ENCODE results near the gene OR2AG1.

OR2AG1 gene, protein sequence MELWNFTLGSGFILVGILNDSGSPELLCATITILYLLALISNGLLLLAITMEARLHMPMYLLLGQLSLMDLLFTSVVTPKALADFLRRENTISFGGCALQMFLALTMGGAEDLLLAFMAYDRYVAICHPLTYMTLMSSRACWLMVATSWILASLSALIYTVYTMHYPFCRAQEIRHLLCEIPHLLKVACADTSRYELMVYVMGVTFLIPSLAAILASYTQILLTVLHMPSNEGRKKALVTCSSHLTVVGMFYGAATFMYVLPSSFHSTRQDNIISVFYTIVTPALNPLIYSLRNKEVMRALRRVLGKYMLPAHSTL

DNA sequence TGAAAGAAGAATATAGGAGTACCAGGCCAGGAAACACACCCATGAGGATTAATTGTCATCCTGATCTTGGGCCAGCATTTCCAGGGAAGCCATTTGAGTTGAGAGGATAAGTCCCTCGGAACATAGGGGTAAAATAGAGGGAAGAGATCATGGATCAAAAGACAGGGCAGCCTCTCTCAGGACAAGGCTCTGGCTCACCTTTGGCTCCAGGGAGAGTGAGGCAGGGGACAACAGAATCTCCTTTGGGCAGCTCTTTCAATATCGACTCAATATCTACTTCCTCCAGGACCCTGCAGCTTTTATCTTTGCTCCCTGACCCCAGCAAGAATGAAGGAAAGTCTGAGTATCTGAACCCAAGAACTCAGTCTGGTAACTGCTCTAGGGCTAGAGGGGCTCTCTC lies at the start of gene OR2AG1:
OR2AG1 (plus strand) TSS at position 301 of the 400 bp plus-strand sequence. CDS start 2,018 bp downstream, outside the sequence.
- DNase-seq = no peak

GRCh38 chr11:6733326-6734275 lies 49.2 kb upstream of the OR2AG1 start:
- no peak for DNase-seq

DNA sequence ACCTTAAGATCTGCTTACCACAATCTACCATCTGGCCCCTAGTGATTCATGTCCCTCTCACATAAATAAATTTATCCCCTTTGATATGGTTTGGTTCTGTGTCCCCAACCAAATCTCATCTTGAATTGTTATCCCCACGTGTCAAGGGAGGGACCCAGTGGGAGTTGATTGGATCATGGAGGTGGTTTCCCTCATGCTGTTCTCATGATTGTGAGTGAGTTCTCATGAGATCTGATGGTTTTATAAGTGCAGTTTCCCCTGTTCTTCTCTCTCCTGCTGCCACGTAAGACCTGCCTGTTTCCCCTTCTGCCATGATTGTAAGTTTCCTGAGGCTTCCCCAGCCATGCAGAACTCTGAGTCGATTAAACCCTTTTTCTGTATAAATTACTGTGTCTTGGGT lies 48.2 kb upstream of the OR2AG1 start:
- no peak for DNase-seq

GRCh38 chr11:6735306-6735705 lies 47.5 kb upstream of the OR2AG1 start:
- DNase-seq = no peak

DNA sequence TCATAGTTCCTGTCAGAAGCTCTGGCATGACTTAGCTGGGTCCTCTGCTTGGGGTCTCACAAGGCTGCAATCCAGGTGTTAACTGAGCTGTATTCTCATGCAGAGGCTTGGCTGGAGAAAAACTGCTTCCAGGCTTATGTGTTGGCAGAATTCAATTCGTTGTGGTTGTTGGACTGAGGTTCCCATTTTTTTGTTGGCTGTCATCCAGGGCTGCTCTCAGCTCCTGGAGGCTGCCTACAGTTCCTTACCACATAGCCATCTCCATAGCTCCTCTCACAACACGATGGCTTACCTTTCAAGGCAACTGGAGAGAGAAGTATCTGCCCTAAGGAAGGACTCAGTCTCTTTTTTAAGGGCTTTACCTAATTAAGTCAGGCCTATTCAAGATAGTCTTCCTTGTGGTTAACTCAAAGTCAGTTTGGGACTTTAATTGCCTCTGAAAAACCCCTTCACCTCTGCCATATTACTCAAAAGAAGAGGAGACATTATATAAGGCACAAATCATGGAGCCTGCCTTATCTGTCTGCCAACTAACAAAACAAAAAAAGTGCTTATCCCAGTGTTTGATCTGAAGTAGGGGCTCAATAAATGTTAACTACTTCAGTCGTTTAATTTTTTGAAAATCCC lies 46.2 kb upstream of the OR2AG1 start:
- DNase-seq = no peak

GRCh38 chr11:6737872-6738466 lies 44.9 kb upstream of the OR2AG1 start:
- peak; percentile 50 for DNase-seq

DNA sequence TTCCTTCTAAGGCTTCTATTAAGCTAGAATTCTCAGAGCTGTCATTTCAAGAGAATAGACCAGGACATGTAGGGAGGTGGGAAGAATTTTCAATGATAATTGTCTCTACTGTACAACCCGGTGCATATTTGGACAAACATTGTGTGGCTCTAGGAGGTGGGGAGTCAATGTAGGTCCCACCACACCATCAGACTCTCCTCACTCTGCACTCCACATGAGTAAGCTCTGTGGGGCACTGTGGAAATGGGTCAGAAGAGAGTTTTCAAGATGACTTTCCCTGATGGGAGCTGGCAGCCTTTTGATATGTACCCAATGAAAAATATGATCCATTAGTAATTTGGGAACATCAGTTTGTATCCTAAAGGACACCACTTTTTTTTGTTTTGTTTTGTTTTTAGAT lies 44.2 kb upstream of the OR2AG1 start:
- no peak for DNase-seq

DNA sequence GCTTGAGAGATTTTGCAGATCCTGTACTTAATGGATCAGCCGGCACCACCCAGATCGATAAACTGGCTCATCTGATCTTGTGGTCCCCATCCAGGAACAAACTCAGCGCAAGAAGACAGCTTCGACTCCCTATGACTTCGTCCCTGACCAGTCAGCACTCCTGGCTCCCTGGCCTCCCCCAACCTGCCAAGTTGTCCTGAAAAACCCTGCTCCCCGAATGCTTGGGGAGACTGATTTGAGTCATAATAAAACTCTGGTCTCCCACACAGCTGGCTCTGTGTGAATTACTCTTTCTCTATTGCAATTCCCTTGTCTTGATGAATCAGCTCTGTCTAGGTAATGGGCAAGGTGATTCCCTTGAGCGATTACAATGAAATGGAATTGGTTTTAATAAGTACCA lies 40.6 kb upstream of the OR2AG1 start:
- no peak for DNase-seq

DNA sequence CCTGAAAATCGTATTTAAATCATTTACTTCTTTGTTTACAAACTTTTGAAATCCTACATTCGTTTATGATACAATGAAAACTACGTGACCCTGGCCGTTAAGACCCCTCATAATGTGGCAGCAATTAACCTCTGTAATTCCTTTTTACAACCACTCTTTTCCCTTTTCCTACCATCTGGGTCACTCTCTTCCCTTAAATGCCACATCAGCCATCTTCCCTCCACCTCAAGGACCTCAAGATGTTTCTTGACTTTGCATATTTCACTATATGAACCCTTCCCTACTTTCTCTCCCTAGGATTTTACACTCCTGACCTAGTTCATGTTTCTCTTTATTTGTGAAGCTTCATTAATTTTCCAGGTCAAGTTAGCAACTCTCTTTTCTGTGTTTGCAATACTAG lies 37.8 kb upstream of the OR2AG1 start:
- no peak for DNase-seq

DNA sequence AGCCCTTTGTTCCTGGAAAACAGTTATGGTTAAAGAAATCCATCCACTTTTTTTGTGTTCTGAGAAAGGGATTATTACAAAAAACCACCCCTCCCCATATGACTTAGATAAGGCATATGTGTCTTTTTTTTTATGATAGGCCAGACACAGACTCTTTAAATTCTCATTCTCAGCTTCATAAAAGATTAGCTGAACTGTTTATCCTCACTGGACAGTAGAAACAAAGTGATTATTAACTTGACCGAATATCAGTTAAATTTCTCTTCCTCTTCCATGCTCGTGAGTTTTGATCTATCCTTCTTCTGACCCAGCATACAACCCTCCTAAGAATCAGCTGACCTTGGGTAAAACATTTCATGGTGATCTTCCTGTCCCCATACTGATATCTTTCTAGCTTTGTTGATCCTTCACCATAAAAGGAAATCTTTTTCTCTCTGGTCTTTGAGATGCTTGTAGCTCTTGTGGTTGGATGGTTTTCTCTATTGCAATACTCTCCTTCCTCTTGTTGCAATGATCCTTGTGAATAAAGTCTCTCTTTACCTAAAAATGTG lies 37.3 kb upstream of the OR2AG1 start:
- DNase-seq = no peak

DNA sequence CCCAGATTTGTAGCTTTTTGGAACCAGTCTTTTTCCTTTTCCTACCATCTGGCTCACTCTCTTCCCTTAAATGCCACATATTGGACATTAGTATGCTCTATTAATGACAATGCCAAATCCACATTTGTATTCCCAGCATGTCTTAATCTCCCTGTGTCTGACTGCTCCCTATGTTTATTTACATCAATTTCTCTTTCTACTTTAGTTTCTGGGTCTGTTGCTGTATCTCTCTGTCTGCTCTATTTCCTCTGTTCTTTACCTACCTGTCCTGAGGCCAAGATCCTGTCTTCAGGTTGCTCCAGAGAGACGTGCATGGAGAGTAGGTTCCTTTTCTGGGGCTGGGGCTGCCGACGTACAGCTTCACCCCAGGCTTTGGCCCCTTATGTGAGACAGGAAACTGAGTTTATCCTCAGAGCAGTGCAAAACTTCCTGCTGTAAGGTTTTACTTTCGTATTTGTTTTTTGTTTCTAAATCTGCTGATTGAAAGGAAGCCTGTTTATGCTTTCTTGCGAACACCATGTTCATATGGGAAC lies 36.7 kb upstream of the OR2AG1 start:
- peak; percentile 27 for DNase-seq

GRCh38 chr11:6746626-6747025 lies 36.2 kb upstream of the OR2AG1 start:
- no peak for DNase-seq

- DNase-seq = no peak
Measured at GRCh38 chr11:6747097-6747668, 35.6 kb upstream of the OR2AG1 start.

DNA sequence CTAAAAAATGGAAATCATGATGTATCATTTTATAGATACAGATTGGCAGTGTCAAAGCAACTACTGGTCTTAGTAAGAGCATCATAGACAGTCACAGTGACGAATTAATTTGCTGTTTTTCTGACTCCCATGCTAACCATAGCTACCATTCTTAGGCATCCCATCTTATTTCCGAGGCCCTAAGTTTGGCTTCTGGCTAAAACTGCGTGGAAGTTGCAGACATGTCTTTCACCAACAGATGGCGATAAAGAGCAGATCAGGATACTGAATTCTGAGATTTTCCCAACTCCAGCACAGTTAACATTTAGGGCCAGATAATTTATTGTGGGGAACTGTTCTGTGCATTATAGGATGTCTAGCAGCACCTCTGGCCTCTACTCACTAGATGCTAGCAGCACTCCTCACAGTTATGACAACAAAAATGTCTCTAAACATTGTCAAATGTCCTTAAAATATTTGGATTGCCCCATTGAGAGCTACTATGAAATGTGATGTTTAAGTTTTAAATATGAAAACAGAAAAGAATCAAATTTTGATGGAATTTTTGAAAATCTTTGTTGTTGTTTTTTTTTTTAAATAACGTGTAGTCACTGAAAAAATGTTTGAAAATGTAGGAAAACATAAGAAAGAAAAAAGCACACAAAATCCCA lies 27.4 kb upstream of the OR2AG1 start:
- no peak for DNase-seq

- no peak for DNase-seq
Measured at GRCh38 chr11:6755953-6756347, 26.9 kb upstream of the OR2AG1 start.

DNA sequence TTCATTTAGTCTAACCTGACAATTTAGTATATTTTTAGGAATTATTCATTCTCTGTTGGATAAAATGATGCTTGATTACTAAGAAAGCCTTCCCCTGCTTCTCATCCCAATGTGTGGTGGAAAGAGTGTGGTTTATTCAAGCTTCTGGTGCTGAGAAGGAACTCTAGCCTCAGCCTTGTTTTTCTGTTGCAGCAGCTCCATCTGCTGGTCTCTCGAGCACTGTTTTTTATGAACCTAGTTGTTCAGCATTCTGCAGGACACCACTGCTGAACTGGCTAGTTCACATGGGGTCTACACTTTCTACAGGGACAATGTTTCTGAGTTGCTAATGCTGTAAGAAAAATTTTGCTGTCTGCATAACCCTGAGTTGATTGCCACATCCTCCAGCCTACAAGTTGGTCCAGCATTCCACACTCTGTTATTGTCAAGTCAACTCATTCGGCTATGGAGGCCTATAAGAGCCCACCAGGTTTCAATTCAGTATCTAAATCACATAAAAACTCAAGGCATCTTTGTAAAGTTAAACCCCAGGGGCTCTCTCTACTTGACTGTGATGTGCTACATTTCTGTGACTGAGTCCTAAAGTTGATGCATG lies 25.4 kb upstream of the OR2AG1 start:
- DNase-seq = peak; percentile 47

DNA sequence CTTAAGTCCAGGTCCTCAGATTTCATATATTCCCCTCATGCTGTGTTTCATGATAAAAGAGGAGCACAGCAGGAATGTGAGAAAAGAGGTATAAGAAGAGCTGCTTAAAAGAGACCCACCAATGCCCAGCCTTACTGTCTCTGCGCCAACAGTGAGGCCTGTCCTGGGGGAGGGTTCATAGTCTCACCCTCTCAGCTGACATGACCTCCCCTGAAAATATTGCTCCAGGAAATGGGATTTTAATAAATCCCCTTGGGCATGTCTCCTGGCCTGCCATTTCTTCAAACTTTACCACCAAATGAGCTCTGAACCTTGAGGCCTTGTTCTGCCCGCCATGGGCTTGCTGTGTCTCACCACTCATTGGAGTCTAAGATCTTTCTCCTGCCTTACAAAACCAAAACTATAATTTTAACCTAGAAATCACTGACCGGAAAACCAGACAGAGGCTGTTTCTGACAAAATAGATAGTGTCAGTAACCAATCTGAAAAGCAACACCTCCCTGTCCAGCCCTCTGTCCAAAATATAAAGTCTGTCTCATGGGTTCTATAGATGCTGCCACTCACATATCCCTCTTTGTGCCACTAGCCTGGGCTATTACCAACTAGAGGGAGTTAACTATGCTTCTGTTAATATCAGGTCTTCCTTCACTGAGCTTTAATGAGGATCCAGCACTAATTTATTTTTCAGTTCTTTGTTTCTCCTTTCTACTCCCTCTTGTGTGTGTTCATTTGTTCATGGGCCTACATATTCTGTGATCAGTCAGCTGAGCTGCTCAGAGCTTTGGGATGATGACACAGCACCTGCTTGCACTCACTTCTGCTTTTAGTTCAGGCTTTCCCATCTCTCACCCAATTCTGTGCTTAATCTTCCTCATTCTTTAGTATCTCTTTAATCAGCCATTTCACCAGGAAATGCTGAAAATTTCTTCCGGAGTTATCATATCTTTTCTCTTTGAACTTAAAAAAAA lies 10.6 kb upstream of the OR2AG1 start, which contains the start of gene OR2AG2:
OR2AG2 (minus strand) TSS at position 51 of the 968 bp plus-strand sequence. CDS start 3,019 bp downstream, outside the sequence.
- no peak for DNase-seq

DNA sequence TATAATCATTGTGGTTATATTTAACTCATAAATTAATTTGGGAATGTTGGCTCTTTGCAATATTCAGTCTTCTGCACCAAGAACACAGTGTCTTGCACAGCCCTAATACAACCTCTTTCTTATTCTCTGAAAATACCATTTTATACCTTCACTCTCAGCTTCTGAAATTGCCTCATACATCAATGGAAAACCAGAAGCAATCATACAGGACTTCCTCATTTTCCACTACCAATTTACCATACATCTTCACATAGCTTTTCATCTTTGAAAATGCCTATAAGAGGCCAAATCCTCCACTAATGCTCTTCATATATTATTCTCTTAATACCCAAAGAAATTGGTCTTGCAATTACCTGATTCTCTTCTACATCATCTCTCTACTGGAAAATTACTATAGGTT lies 4.3 kb upstream of the OR2AG1 start:
- no peak for DNase-seq

DNA sequence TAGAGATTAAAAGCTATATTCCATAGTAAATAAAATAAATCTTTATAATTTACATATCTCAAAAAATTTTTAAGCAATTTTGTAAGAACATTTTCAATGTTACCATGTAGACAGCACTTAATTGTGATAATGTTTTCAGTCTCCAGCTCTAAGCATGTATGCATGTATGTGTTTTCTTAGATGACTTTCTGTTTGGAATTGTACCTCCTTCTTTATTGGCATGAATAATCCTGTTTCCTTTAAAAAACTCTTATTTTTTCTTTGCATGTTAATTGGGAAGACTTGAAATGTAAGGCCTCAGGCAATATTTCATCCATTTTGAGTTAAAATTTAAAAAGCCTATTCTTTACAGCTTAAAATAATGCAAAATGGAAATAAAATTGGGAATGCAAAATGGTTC lies 2.0 kb upstream of the OR2AG1 start:
- DNase-seq = no peak

- DNase-seq = no peak
Measured at GRCh38 chr11:6790546-6790945, 7.7 kb downstream of the OR2AG1 start.
